GM18526 (cell line): ENCODE results near the gene SLC22A23.

ENCODE experiments used
- POLR2A ChIP-seq: IDR thresholded peaks from 3 replicates; pipeline ENCODE4 v1.6.1; 2011; ENCODE audit not compliant: insufficient read length; ENCODE audit errors: extremely low read depth

SLC22A23 gene

GRCh38 chr6:3226042-3226441 lies 230.8 kb downstream of the SLC22A23 start:
- no peak for TF ChIP-seq POLR2A

GRCh38 chr6:3222506-3223038 lies 234.3 kb downstream of the SLC22A23 start:
- no peak for TF ChIP-seq POLR2A

GRCh38 chr6:3221578-3221977 lies 235.3 kb downstream of the SLC22A23 start:
- no peak for TF ChIP-seq POLR2A

- no peak for TF ChIP-seq POLR2A
Observed at GRCh38 chr6:3220366-3220765, 236.5 kb downstream of the SLC22A23 start.
